MCF 10A (cell line): ENCODE results near the gene APBA3. TPM values are rescaled to one million over a fixed set of nuclear protein-coding genes. Genes with fewer than 3 reads are reported as not detected.

ENCODE experiments used
- BruUV-seq: library from RNA; stranded (reverse); fragments of 400-500 nt; replicated peaks from 2 replicates; lab custom pipeline; 2021; lab: Mats Ljungman, UMichigan
- CTCF ChIA-PET: fragments of 300-600 bp; sonication (Branson Sonifier 250); formaldehyde crosslinking; extraction: SDS; loops from one replicate; lab custom pipeline; 2021; ENCODE audit warnings: antibody characterized with exemption, inconsistent platforms; lab: Yijun Ruan, JAX
- POLR2A ChIA-PET: fragments of 300-600, 350-650 bp; sonication (Branson Sonifier 250); formaldehyde crosslinking; extraction: SDS; loops from one replicate; lab custom pipeline; 2020; ENCODE audit warnings: antibody characterized with exemption, inconsistent platforms; lab: Yijun Ruan, JAX
- DNase-seq: peaks from one replicate; pipeline ENCODE4 v3.0.0-alpha.2; 2018; ENCODE audit not compliant: unreplicated experiment
- H3K27ac Mint-ChIP-seq: one replicate; pipeline ENCODE4 v1.8.0; 2022; ENCODE audit warnings: mild to moderate bottlenecking, low read depth, mixed read lengths; ENCODE audit not compliant: unreplicated experiment
- H3K27me3 Mint-ChIP-seq: one replicate; pipeline ENCODE4 v1.8.0; 2022; ENCODE audit warnings: mixed read lengths; ENCODE audit not compliant: insufficient read depth, unreplicated experiment
- H3K36me3 Mint-ChIP-seq: one replicate; pipeline ENCODE4 v1.8.0; 2022; ENCODE audit warnings: mild to moderate bottlenecking, moderate library complexity, mixed read lengths; ENCODE audit not compliant: insufficient read depth, unreplicated experiment
- H3K4me1 Mint-ChIP-seq: one replicate; pipeline ENCODE4 v1.8.0; 2022; ENCODE audit warnings: mixed read lengths; ENCODE audit not compliant: insufficient read depth, unreplicated experiment
- H3K4me3 Mint-ChIP-seq: one replicate; pipeline ENCODE4 v1.8.0; 2022; ENCODE audit warnings: mild to moderate bottlenecking, moderate library complexity, mixed read lengths; ENCODE audit not compliant: unreplicated experiment
- H3K9me3 Mint-ChIP-seq: one replicate; pipeline ENCODE4 v1.8.0; 2022; ENCODE audit warnings: mixed read lengths; ENCODE audit not compliant: unreplicated experiment
- intact Hi-C: fragments of 100-400 bp; cut with micrococcal nuclease; formaldehyde crosslinking; loops from 2 replicates; pipeline ENCODE4 v1.14.1; 2022
- total RNA-seq: library from RNA; stranded (reverse); gene quantifications from 2 replicates; pipeline ENCODE4 v1.2.3, GENCODE V29; 2022
- TF ChIP-seq, protein P1 (sequence below): fragments of 200-600 bp; IDR thresholded peaks from one replicate; pipeline ENCODE4 v1.8.0; 2022; ENCODE audit warnings: antibody characterized with exemption, mild to moderate bottlenecking; ENCODE audit not compliant: unreplicated experiment

APBA3 gene
- total RNA-seq, 1 experiment from 2014 or later: 22.9 TPM

DNA sequence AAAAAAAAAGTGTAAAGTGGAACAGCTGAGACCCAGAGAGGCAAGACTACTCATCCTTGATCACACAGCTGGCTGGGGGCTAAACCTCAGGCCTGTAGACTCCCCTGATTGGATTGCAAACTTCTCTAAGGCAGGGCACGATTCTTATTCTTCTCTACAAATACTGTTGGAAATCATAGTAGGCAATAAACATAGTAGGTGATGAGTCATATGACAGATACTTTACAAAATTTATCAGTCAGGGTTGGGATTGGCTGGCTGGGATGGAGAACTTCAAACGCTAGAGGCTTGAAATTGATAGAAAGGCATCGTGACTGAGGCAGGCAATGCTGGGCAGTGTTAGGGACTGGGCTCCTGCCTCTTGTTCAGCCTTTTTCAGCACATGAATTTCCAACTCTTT is 30.6 kb upstream of the APBA3 start:
- ChIA-PET CTCF (interaction anchor here (0.7 kb wide), 1 partner anchor 143 kb away, joined by 3 read pairs; no protein-coding TSS in a partner anchor), POLR2A (no interaction called here)
- no peaks in the 10 kb centered on the region for H3K36me3 Mint-ChIP-seq
- TF ChIP-seq, protein P1, sequence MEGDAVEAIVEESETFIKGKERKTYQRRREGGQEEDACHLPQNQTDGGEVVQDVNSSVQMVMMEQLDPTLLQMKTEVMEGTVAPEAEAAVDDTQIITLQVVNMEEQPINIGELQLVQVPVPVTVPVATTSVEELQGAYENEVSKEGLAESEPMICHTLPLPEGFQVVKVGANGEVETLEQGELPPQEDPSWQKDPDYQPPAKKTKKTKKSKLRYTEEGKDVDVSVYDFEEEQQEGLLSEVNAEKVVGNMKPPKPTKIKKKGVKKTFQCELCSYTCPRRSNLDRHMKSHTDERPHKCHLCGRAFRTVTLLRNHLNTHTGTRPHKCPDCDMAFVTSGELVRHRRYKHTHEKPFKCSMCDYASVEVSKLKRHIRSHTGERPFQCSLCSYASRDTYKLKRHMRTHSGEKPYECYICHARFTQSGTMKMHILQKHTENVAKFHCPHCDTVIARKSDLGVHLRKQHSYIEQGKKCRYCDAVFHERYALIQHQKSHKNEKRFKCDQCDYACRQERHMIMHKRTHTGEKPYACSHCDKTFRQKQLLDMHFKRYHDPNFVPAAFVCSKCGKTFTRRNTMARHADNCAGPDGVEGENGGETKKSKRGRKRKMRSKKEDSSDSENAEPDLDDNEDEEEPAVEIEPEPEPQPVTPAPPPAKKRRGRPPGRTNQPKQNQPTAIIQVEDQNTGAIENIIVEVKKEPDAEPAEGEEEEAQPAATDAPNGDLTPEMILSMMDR: no peak
- no TSS peak for BruUV-seq
- peaks cover 15% of the 10 kb centered on the region for H3K9me3 Mint-ChIP-seq
- no peak overlapping the region for H3K4me3 Mint-ChIP-seq
- no peaks in the 10 kb centered on the region for H3K4me1 Mint-ChIP-seq
- intact Hi-C loops: no loop called here
- H3K27me3 Mint-ChIP-seq: peaks cover 24% of the 10 kb centered on the region
- no peak for DNase-seq
- H3K27ac Mint-ChIP-seq: no peak overlapping the region

DNA sequence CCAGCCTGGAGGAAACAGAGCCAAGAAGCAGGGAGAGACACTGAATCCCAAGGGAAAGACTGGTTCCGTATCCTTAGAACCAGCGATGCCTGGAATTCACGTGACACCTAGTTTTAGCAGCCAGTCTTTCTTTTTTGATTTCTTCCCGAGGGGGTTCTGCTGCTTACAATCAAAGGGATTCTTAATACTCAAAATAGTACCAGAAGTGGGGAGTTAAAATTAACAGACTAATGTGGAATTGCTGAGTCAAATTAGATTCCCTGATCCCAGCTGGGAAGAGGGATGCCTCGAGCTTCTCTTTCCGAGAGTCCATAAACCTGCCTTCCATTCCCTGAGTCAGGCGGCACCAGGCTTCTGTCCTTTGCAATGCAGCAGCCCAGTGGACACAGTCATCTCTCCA is 29.4 kb upstream of the APBA3 start:
- no TSS peak for BruUV-seq
- ChIA-PET CTCF (no interaction called here), POLR2A (no interaction called here)
- no peak overlapping the region for H3K4me3 Mint-ChIP-seq
- no peaks in the 10 kb centered on the region for H3K4me1 Mint-ChIP-seq
- H3K27me3 Mint-ChIP-seq: peaks cover 24% of the 10 kb centered on the region
- intact Hi-C loops: no loop called here
- DNase-seq: no peak
- no peak overlapping the region for H3K27ac Mint-ChIP-seq
- H3K9me3 Mint-ChIP-seq: peaks cover 8% of the 10 kb centered on the region
- TF ChIP-seq, protein P1: no peak
- H3K36me3 Mint-ChIP-seq: no peaks in the 10 kb centered on the region

DNA sequence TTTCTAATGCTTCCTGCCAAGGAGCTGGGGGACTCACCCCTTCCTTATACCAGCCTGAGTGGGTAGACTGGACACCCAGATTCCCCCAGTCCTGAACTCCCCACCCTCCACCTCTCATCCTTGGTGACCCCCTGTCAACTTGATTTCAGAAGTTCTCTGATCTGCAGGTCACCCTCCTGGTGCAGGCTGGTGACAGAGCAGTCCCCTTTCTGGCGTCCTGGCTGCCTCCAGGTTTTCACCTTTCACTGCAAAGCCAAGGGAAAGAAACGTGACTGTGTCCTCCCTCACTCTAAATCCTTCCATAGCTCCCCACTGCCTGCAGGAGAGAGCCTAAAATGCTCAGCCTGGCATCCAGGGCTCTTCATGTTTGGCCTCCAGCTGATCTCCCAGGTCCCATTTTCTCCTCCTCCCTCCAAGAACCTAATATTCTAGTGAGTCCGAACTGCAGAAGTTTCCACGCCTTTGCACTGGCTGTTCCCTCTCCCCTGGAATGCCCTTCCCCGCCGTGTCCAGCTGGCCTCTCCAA is 28.8 kb upstream of the APBA3 start:
- no peak overlapping the region for H3K4me3 Mint-ChIP-seq
- BruUV-seq: no TSS peak
- CTCF ChIA-PET: no interaction called here

DNA sequence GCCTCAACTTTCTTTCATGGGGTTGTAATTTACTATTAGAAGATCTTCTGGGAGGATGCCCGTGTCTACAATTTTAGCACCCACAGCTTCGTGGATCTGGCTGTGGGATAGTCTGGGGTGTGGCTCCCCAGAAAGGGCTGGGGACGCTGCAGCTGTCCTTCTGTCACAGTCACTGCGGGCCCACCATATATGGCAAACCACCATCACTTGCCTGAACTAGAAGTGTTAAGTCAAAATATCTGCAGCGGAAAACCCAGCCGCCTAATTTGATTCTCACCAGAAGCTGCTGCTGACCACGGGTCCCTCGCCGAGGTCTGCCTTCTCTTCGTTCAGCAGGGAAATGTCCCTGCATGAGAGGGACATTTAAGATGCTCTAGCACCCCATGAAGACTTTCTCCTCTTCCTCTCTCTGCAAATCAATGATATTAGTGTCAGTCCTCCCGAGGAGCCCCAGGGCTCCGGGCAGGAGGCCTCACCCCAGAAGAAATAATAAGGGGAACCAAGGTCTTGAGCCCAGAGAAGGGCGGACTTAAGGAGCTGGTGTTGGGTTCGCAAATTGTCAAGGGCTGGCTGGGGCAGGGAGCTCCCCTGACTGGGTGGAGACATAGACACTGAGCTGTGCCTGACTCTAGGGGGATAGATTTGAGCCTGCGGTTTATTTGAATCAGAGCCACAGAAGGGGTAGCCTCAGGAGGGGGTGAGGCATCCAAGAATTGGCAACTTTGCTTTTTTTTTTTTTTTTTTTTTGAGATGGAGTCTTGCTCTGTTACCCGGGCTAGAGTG is 27.7 kb upstream of the APBA3 start:
- Mint-ChIP-seq H3K36me3 (no peaks in the 10 kb centered on the region), H3K4me3 (no peak overlapping the region), H3K27me3 (peaks cover 33% of the 10 kb centered on the region), H3K9me3 (peaks cover 8% of the 10 kb centered on the region), H3K27ac (no peak overlapping the region), H3K4me1 (no peaks in the 10 kb centered on the region)
- no TSS peak for BruUV-seq
- TF ChIP-seq, protein P1: no peak
- intact Hi-C loops: no loop called here
- ChIA-PET CTCF (no interaction called here), POLR2A (interaction anchor here (0.6 to 2.6 kb wide), 3 partner anchors 16 to 195 kb away, joined by 3 to 6 read pairs (median 5); partner anchors contain the start of gene MRPL54)
- DNase-seq: no peak

More for the DNA sequence above, 28.8 kb upstream of the APBA3 start:
- Mint-ChIP-seq H3K4me1 (no peaks in the 10 kb centered on the region), H3K27ac (no peak overlapping the region), H3K9me3 (peaks cover 8% of the 10 kb centered on the region), H3K36me3 (no peaks in the 10 kb centered on the region), H3K27me3 (peaks cover 24% of the 10 kb centered on the region)
- DNase-seq: no peak
- TF ChIP-seq, protein P1: no peak
- intact Hi-C loops: no loop called here
- POLR2A ChIA-PET: no interaction called here
